HG03025 (cell line): ENCODE data around the gene STMND1.

Experiments used
- ATAC-seq: cut with Tn5 transposase; IDR thresholded peaks from one replicate; pipeline ENCODE4 v1.9.1; 2021; ENCODE audit warnings: mild to moderate bottlenecking, moderate library complexity; ENCODE audit not compliant: unreplicated experiment, low FRiP score

Gene STMND1

DNA sequence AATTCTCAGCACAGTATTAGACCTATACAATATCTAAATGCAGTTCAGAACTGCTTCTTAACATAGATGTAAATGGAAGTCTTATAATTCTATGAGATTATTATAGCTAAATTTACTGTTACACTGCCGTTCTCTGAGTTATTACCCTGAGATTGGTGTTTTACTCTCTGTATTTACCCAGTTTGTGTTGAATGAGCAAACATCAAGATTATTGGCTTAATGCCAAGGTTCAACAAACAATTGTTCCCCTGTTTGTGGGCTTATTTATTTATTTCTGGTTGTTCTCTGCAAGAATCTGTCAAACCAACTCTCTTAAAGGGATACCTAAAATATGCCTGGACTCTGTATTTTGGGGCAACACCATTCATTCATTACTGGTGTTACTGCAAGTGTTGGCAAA, 5.2 kb upstream of the STMND1 start:
- no peak for ATAC-seq

DNA sequence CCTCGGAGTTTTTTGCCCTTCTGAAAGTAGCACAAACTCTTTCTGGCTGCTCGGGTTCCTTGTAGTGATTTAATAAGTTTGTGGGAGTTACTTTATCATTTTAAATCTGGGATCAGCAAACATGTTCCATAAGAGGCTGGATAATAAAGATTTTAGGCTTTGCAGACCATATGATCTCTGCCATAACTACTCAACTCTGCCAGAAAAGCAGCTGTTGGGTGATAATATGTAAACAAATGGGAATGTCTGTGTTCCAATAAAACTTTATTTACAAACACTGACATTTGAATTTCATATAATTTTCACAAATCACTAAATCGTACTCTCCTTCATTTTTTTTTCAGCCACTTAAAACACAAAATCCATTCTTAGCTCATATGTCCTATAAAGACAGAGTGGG, 3.9 kb upstream of the STMND1 start:
- no peak for ATAC-seq

- ATAC-seq, result no peak
Measured at GRCh38 chr6:17098538-17098937, 3.3 kb upstream of the STMND1 start.

- no peak for ATAC-seq
Measured at GRCh38 chr6:17099401-17100059, 2.3 kb upstream of the STMND1 start.

DNA sequence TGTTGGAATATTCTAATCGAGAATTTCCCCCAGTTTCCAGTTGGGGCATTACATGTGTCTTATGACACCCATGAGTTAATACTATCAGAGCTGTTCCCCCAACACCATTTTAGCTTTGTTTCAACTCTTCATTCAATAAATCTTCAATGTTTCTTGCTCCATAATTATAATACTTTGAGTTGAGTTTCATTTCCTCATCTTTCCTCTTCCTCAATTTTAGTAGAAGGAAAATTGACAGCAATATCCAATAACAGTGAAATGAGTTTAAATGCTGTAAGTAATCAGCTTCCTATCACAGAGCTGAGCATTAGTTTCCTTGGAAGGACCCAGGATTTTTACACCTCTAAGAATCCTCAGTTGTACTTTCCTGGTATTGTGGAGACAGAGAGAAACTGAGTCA, 1.0 kb upstream of the STMND1 start:
- ATAC-seq, result no peak

GRCh38 chr6:17102258-17102870, 514 bp downstream of the STMND1 start:
- no peak for ATAC-seq

DNA sequence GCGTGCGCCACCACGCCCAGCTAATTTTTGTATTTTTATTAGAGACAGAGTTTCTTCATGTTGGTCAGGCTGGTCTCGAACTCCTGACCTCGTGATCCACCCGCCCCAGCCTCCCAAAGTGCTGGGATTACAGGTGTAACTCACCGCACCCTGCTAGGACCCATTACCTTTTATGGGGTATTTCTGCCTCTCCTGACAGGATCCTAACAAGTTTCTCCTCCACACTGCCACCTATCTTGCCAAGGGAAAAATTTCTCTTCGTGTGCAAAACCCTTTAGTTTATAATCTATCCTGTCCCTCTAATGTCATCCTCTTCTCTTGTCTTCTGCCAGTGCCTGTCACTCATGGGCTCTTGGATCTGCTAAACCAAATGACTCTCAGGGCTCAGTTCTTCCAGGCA, 1.9 kb downstream of the STMND1 start:
- ATAC-seq, result no peak

- no peak for ATAC-seq
Measured at GRCh38 chr6:17107863-17108262, 6.0 kb downstream of the STMND1 start.

DNA sequence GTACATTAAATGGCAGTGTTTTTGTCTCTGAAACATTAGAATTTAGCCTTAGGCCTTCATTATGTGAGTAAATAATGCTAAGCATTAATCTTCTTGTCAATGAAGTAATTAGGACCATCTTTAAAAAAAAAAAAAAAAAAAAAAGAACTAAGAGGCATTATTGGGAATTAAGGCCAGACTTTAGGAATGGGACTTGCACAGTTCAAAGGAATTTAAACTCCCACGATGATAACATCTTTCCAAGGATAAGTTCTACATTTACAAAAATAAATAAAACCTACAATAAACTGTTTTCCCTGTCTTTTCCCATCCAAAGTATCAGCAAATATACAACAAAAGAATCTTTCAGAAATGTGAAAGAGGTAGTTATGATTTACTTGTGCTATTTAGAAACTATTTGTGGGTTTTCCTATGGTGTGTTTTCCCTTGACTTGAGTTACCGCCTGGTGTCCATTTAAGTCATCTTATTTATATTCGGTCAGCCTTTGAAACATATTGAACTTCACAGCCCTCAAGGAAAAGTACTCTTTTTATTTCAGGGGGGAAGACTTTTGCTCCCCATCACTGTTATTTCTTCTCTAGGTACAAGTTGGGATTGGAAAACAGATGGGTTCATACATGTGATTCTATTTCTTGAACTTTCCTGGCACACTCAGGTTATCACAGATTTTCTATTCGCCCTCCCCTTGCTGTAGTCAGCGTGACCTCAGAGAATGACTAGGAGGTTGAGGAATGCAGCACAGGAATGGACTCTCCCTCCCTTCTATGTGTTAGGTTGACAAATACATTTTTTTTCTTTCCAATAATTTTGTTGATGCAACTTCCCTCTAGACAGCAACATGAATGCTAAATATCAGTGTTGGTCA, 13.6 kb downstream of the STMND1 start:
- no peak for ATAC-seq

- no peak for ATAC-seq
Measured at GRCh38 chr6:17116117-17116440, 14.2 kb downstream of the STMND1 start.

DNA sequence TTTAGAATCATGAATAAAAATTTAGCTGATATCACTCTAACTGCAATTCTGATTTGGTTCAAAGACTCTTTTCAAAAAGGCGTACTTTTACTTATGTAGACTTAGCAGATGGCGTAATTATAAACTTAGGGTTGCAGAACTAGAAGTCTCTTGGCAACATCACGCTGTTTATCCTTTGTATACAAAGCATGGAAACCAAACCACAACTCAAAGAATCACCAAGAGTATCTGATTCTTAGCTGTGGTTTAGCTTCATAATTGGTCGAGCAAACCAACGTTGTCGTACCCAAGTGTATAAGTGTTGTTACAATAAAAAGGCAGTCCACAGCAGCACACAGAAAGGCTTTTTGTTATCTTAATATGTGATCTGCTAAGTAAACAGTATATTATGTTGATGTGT, 18.2 kb downstream of the STMND1 start:
- ATAC-seq, result no peak

DNA sequence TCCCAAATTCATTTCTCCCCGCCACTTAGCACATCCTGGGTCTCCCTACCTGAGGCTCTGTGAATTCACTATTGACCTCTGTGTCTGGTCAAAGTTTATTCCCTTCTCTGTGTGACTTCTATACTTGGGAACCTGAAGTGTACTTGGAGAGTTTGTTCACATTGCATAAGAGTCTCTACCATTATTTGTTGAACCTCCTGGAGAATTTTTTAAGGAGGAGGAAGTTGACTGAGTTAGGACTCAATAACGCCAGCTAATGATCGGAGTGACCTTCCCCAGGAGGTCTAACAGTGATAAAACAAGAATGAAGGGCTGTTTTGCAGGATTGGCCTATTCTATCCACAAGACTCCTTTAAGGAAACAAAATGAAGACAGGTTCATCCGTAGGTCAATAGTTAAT, 23.6 kb downstream of the STMND1 start:
- no peak for ATAC-seq

GRCh38 chr6:17130786-17131185, 28.9 kb downstream of the STMND1 start:
- no peak for ATAC-seq

- no peak for ATAC-seq
Measured at GRCh38 chr6:17132967-17133366, 31.1 kb downstream of the STMND1 start.

GRCh38 chr6:17138033-17138432, 36.2 kb downstream of the STMND1 start:
- ATAC-seq, result no peak

- ATAC-seq, result no peak
Measured at GRCh38 chr6:17144016-17144415, 42.2 kb downstream of the STMND1 start.

GRCh38 chr6:17149571-17149970, 47.7 kb downstream of the STMND1 start:
- no peak for ATAC-seq

GRCh38 chr6:17150096-17150495, 48.2 kb downstream of the STMND1 start:
- no peak for ATAC-seq

DNA sequence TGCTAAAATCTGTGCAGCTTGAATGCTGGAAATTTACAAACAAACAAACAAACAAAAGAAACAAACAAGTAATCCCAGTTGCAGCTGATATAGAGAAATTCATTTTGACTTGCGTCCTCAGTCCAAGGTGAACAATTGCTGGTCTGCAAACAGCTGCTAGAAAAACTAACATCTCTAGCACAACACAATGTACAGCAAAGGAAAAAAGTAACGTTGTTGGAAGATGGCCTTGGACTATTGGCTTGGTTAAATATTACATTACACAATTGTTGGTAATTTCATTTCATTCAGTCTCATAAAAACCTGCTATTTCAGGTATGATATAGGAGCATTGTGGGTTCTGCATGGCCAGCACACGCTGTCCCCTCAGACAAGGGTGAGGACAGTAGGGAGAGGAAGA, 50.0 kb downstream of the STMND1 start:
- no peak for ATAC-seq

GRCh38 chr6:17152703-17153102, 50.9 kb downstream of the STMND1 start:
- ATAC-seq, result no peak

- ATAC-seq, result no peak
Measured at GRCh38 chr6:17156112-17156921, 54.5 kb downstream of the STMND1 start.
